Measurements from ENCODE around the gene STMP1. TPM values are rescaled to one million over a fixed set of nuclear protein-coding genes. Genes with fewer than 3 reads are reported as not detected.

STMP1 gene
- total and polyA plus RNA-seq, 8 donors = 7.2 to 21.4 (median 12.0) TPM

- Histone ChIP-seq H3K4me3 (no peak overlapping the region), H3K27me3 (no peaks in the 10 kb centered on the region), H3K4me1 (peaks cover 0 to 20% (median 13%) of the 10 kb centered on the region in 3 donors), H3K36me3 (no peaks in the 10 kb centered on the region), H3K9me3 (no peaks in the 10 kb centered on the region), H3K27ac (peak overlapping the region in 1 of 4 donors; percentile 39)
- TF ChIP-seq CTCF (IDR thresholded peaks at IDR 0.05) = no peak
- DNase-seq = peak in 4 of 6 donors; percentile 58 to 79 (median 73)
- FAIRE-seq = no peak
- WGBS, 2 donors = 38 to 42% methylated on average over 4 of the region's 4 CpGs
- peak; percentile 92 to 99 (median 98) for ATAC-seq
- intact Hi-C loops (cut with DNase I) = no loop called here
Measured at GRCh38 chr7:135678612-135679575, 16.6 kb downstream of the STMP1 start.

- ATAC-seq = no peak
- Histone ChIP-seq H3K9me3 (no peaks in the 10 kb centered on the region), H3K4me3 (no peak overlapping the region), H3K4me1 (peaks cover 0 to 20% (median 13%) of the 10 kb centered on the region in 3 donors), H3K27ac (no peak overlapping the region), H3K27me3 (no peaks in the 10 kb centered on the region), H3K36me3 (no peaks in the 10 kb centered on the region)
- no peak for TF ChIP-seq CTCF (IDR thresholded peaks at IDR 0.05)
- FAIRE-seq = no peak
- no peak for DNase-seq
- WGBS, 2 donors = 85 to 96% methylated on average over 5 of the region's 5 CpGs
- intact Hi-C loops (cut with DNase I) = no loop called here
Measured at GRCh38 chr7:135681762-135682161, 19.4 kb downstream of the STMP1 start.

- Histone ChIP-seq H3K36me3 (no peaks in the 10 kb centered on the region), H3K27ac (no peak overlapping the region), H3K27me3 (no peaks in the 10 kb centered on the region), H3K4me3 (no peak overlapping the region), H3K4me1 (peaks cover 0 to 20% (median 13%) of the 10 kb centered on the region in 3 donors), H3K9me3 (no peaks in the 10 kb centered on the region)
- DNase-seq = no peak
- no peak for ATAC-seq
- no peak for FAIRE-seq
- intact Hi-C loops (cut with DNase I) = no loop called here
- TF ChIP-seq CTCF (IDR thresholded peaks at IDR 0.05) = no peak
- WGBS, 2 donors = 76 to 93% methylated on average over 3 of the region's 3 CpGs
Measured at GRCh38 chr7:135682191-135682590, 19.9 kb downstream of the STMP1 start.

- 72 to 79% methylated on average over 3 of the region's 3 CpGs for WGBS, 2 donors
- no peaks in the 10 kb centered on the region for H3K27me3 ChIP-seq
- no peaks in the 10 kb centered on the region for H3K9me3 ChIP-seq
- no peak for FAIRE-seq
- peak in 1 of 4 donors; percentile 9 for ATAC-seq
- DNase-seq = no peak
- no peak for TF ChIP-seq CTCF (IDR thresholded peaks at IDR 0.05)
- no peaks in the 10 kb centered on the region for H3K36me3 ChIP-seq
- intact Hi-C loops (cut with DNase I) = no loop called here
- H3K4me1 ChIP-seq = peaks cover 0 to 13% (median 7%) of the 10 kb centered on the region in 3 donors
- H3K27ac ChIP-seq = no peak overlapping the region
- no peak overlapping the region for H3K4me3 ChIP-seq
Measured at GRCh38 chr7:135683609-135684008, 21.3 kb downstream of the STMP1 start.

GRCh38 chr7:135684136-135684535, 21.8 kb downstream of the STMP1 start:
- H3K36me3 ChIP-seq = no peaks in the 10 kb centered on the region
- intact Hi-C loops (cut with DNase I) = no loop called here
- no peak for DNase-seq
- H3K27ac ChIP-seq = no peak overlapping the region
- peaks cover 0 to 8% (median 3%) of the 10 kb centered on the region in 3 donors for H3K4me1 ChIP-seq
- no peak for FAIRE-seq
- no peak for TF ChIP-seq CTCF (IDR thresholded peaks at IDR 0.05)
- WGBS, 2 donors = 70 to 75% methylated on average over 3 of the region's 3 CpGs
- H3K9me3 ChIP-seq = no peaks in the 10 kb centered on the region
- H3K27me3 ChIP-seq = no peaks in the 10 kb centered on the region
- H3K4me3 ChIP-seq = no peak overlapping the region
- no peak for ATAC-seq

Data from pancreas (tissue), 10 donors.